IgD-negative memory B cell (primary cell): Measurements from ENCODE around the gene ANGPTL3. TPM values are rescaled to one million over a fixed set of nuclear protein-coding genes. Genes with fewer than 3 reads are reported as not detected.
"Not testable (repeated sequence)": the region's sequence is repeated elsewhere in the genome, so short reads cannot be mapped to it uniquely, and the experiment has no call there.

Experiments
- H3K27ac Mint-ChIP-seq, 3 donors: one replicate each; pipeline ENCODE4 v1.8.0; 2020 to 2022; ENCODE audit warnings: mild to moderate bottlenecking in 3 of 3, mixed read lengths in 3 of 3, moderate library complexity in 1 of 3
- H3K27me3 Mint-ChIP-seq: one replicate; pipeline ENCODE4 v1.8.0; 2021; ENCODE audit warnings: mixed read lengths
- H3K36me3 Mint-ChIP-seq: one replicate; pipeline ENCODE4 v1.8.0; 2020; ENCODE audit warnings: mild to moderate bottlenecking, mixed read lengths
- H3K4me1 Mint-ChIP-seq, 3 donors: one replicate each; pipeline ENCODE4 v1.8.0; 2020 to 2022; ENCODE audit warnings: mixed read lengths in 3 of 3, mild to moderate bottlenecking in 1 of 3
- H3K4me3 Mint-ChIP-seq, 4 donors: one replicate each; pipeline ENCODE4 v1.8.0; 2020 to 2022; ENCODE audit warnings: mild to moderate bottlenecking in 4 of 4, mixed read lengths in 4 of 4, moderate library complexity in 3 of 4
- H3K9me3 Mint-ChIP-seq, 3 donors: one replicate each; pipeline ENCODE4 v1.8.0; 2020 to 2021; ENCODE audit warnings: mixed read lengths in 3 of 3, mild to moderate bottlenecking in 1 of 3
- polyA plus RNA-seq: library from polyadenylated mRNA; unstranded; fragments of 300-500 nt; fragmentation: Illumina TruSeq; gene quantifications from one replicate; pipeline ENCODE4 v1.2.3, GENCODE V29; 2021

The ANGPTL3 gene
- polyA plus RNA-seq, 1 donor from 2014 or later, result not detected

DNA sequence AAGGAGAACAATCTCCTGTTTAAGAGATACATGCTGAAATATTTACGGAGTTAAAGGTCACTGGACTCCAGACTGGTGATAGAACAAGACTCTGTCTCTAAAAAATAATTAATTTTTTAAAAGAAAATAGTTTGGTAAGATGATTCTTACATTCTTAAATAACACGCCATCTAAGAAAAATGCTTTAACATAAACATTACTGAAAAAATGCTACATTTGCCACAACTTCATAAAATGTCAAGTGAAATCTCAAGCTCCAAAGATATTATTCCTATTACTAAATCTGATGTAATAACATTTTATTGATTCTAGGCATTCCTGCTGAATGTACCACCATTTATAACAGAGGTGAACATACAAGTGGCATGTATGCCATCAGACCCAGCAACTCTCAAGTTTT, 4.1 kb downstream of the ANGPTL3 start:
- Mint-ChIP-seq H3K36me3 (peaks cover 2% of the 10 kb centered on the region), H3K4me1 (no peaks in the 10 kb centered on the region), H3K27me3 (no peaks in the 10 kb centered on the region), H3K27ac (no peak overlapping the region), H3K4me3 (no peak overlapping the region), H3K9me3 (no peaks in the 10 kb centered on the region)

GRCh38 chr1:62608905-62609304, 11.6 kb downstream of the ANGPTL3 start:
- no peak overlapping the region for H3K27ac Mint-ChIP-seq
- peaks cover 2% of the 10 kb centered on the region for H3K36me3 Mint-ChIP-seq
- no peaks in the 10 kb centered on the region for H3K27me3 Mint-ChIP-seq
- peaks cover 0 to 2% (median 0%) of the 10 kb centered on the region in 3 donors for H3K9me3 Mint-ChIP-seq
- peaks cover 2 to 19% (median 9%) of the 10 kb centered on the region in 3 donors for H3K4me1 Mint-ChIP-seq
- no peak overlapping the region for H3K4me3 Mint-ChIP-seq

DNA sequence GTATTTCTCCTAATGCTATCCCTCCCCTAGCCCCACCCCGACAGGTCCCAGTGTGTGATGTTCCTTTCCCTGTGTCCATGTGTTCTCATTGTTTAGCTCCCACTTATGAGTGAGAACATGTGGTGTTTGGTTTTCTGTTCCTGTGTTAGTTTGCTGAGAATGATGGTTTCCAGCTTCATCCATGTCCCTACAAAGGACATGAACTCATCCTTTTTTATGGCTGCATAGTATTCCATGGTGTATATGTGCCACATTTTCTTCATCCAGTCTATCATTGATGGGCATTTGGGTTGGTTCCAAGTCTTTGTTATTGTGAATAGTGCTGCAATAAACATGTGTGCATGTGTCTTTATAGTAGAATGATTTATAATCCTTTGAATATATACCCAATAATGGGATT, 13.3 kb downstream of the ANGPTL3 start:
- H3K36me3 Mint-ChIP-seq, H3K9me3 Mint-ChIP-seq, H3K4me3 Mint-ChIP-seq, H3K27ac Mint-ChIP-seq, H3K27me3 Mint-ChIP-seq: not testable (repeated sequence)
- peaks cover 2 to 27% (median 13%) of the 10 kb centered on the region in 3 donors for H3K4me1 Mint-ChIP-seq

GRCh38 chr1:62612770-62613169, 15.4 kb downstream of the ANGPTL3 start:
- peaks cover 9% of the 10 kb centered on the region for H3K36me3 Mint-ChIP-seq
- H3K27me3 Mint-ChIP-seq, result no peaks in the 10 kb centered on the region
- H3K9me3 Mint-ChIP-seq, result peaks cover 0 to 2% (median 0%) of the 10 kb centered on the region in 3 donors
- peak overlapping the region in 2 of 4 donors; percentile 33 to 91 for H3K4me3 Mint-ChIP-seq
- peak overlapping the region in 1 of 3 donors; percentile 27 for H3K27ac Mint-ChIP-seq
- H3K4me1 Mint-ChIP-seq, result peaks cover 0 to 22% (median 13%) of the 10 kb centered on the region in 3 donors

DNA sequence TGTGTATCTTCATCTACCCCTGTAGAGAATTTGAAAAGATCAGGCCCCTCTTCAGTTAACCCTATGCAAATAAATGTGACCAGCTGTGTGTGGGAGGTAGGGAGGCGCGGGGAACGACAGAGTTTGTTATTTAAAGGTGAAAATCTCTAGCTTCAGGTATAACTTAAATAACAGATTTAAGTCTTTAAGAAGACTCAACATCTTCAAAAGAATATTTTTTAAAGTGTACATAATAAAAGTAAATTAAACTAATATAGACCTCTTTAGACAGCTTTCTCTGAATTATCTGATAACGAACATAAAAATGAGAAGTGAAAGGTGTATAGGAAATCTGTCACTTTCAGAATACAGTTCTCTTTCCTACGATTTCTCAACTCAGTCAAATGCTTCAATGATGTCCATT, 16.0 kb downstream of the ANGPTL3 start:
- Mint-ChIP-seq H3K36me3 (peaks cover 10% of the 10 kb centered on the region), H3K4me1 (peaks cover 0 to 22% (median 13%) of the 10 kb centered on the region in 3 donors), H3K27me3 (no peaks in the 10 kb centered on the region), H3K9me3 (peaks cover 0 to 2% (median 0%) of the 10 kb centered on the region in 3 donors), H3K27ac (peak overlapping the region in 1 of 3 donors; percentile 27), H3K4me3 (peak overlapping the region; percentile 33 to 91 (median 74))

DNA sequence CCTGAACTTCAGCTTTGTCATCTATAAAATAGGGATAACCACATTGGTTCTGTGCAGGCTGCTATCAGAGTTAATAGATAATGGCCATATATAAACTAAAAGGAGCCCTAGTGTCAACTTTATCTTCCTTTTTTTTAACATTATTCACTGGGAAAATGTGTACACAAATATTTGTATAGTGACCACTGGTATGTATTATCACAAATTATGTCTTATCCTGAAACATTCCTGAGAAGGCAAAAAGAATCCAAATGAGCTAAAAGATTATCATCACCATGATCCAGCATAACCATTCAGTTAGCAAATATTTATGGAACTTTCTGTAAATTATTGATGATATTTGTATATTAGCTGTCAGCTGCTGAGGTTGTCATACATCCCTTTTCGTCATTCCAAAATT, 16.6 kb downstream of the ANGPTL3 start:
- Mint-ChIP-seq H3K27ac (peak overlapping the region in 1 of 3 donors; percentile 27), H3K4me3 (peak overlapping the region in 1 of 4 donors; percentile 91), H3K36me3 (peaks cover 11% of the 10 kb centered on the region), H3K4me1 (peaks cover 0 to 22% (median 13%) of the 10 kb centered on the region in 3 donors), H3K27me3 (no peaks in the 10 kb centered on the region), H3K9me3 (peaks cover 0 to 2% (median 0%) of the 10 kb centered on the region in 3 donors)

DNA sequence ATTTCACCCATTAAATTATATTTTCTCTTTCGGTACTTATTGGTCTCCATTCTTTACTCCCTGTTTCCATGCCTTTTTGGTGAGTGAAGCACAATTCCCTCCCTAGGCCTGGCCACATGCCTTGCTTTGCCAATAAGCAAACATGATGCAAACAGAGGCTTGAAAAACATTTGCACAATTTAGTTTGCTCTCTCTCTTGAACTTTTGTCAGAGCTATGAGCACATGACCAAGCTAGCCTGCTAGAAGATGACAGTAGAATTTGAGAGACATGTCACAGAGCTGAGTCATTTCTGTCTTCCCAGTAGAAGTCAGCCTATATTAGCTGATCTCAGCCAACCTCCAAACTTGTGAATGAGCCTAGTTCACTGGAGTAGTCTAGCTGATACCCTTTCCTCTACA, 24.6 kb downstream of the ANGPTL3 start:
- Mint-ChIP-seq H3K27me3 (no peaks in the 10 kb centered on the region), H3K4me3 (no peak overlapping the region), H3K27ac (no peak overlapping the region), H3K4me1 (peaks cover 5 to 21% (median 11%) of the 10 kb centered on the region in 3 donors), H3K36me3 (peaks cover 8% of the 10 kb centered on the region), H3K9me3 (no peaks in the 10 kb centered on the region)

GRCh38 chr1:62625415-62625814, 28.1 kb downstream of the ANGPTL3 start:
- Mint-ChIP-seq H3K9me3 (no peaks in the 10 kb centered on the region), H3K36me3 (peaks cover 7% of the 10 kb centered on the region), H3K27me3 (no peaks in the 10 kb centered on the region), H3K27ac (no peak overlapping the region), H3K4me1 (peaks cover 5 to 21% (median 12%) of the 10 kb centered on the region in 3 donors), H3K4me3 (peak overlapping the region in 1 of 4 donors; percentile 75)

GRCh38 chr1:62628506-62628905, 31.2 kb downstream of the ANGPTL3 start:
- no peak overlapping the region for H3K4me3 Mint-ChIP-seq
- peaks cover 5 to 21% (median 12%) of the 10 kb centered on the region in 3 donors for H3K4me1 Mint-ChIP-seq
- H3K27me3 Mint-ChIP-seq, result no peaks in the 10 kb centered on the region
- H3K27ac Mint-ChIP-seq, result no peak overlapping the region
- peaks cover 13% of the 10 kb centered on the region for H3K36me3 Mint-ChIP-seq
- peaks cover 0 to 2% (median 0%) of the 10 kb centered on the region in 3 donors for H3K9me3 Mint-ChIP-seq

- no peak overlapping the region for H3K4me3 Mint-ChIP-seq
- H3K27me3 Mint-ChIP-seq, result no peaks in the 10 kb centered on the region
- H3K27ac Mint-ChIP-seq, result no peak overlapping the region
- H3K36me3 Mint-ChIP-seq, result peaks cover 7% of the 10 kb centered on the region
- H3K4me1 Mint-ChIP-seq, result no peaks in the 10 kb centered on the region
- peaks cover 0 to 4% (median 0%) of the 10 kb centered on the region in 3 donors for H3K9me3 Mint-ChIP-seq
Observed at GRCh38 chr1:62637392-62638105, 40.2 kb downstream of the ANGPTL3 start.

- Mint-ChIP-seq H3K4me3 (no peak overlapping the region), H3K27ac (no peak overlapping the region), H3K9me3 (peaks cover 0 to 4% (median 0%) of the 10 kb centered on the region in 3 donors), H3K36me3 (peaks cover 6% of the 10 kb centered on the region), H3K4me1 (no peaks in the 10 kb centered on the region), H3K27me3 (no peaks in the 10 kb centered on the region)
Observed at GRCh38 chr1:62643283-62643682, 46.0 kb downstream of the ANGPTL3 start.

DNA sequence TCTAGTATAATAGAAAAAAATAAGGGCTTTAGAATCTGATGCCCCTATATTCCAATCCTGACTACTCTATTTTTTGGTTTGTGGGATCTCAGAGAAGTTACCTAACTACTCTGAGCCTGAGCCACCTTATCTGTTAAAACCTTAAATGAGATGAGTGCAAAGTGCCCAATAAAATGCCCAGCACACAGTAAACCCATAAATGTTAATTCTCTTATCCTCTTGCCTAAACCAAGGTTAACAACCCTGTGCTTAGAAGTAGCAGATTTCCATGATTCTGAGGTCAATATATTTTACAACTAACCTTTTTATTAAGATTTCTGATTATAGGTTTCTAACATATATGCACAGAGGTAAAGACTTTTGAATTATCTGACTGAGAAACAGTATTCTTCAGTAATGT, 55.1 kb downstream of the ANGPTL3 start:
- H3K4me3 Mint-ChIP-seq, result no peak overlapping the region
- peaks cover 0 to 1% (median 0%) of the 10 kb centered on the region in 3 donors for H3K9me3 Mint-ChIP-seq
- H3K36me3 Mint-ChIP-seq, result peaks cover under 1% of the 10 kb centered on the region
- no peaks in the 10 kb centered on the region for H3K4me1 Mint-ChIP-seq
- H3K27ac Mint-ChIP-seq, result no peak overlapping the region
- H3K27me3 Mint-ChIP-seq, result no peaks in the 10 kb centered on the region

GRCh38 chr1:62654744-62655143, 57.4 kb downstream of the ANGPTL3 start:
- Mint-ChIP-seq H3K4me3 (no peak overlapping the region), H3K36me3 (peaks cover 4% of the 10 kb centered on the region), H3K27me3 (no peaks in the 10 kb centered on the region), H3K9me3 (peaks cover 0 to 1% (median 0%) of the 10 kb centered on the region in 3 donors), H3K4me1 (no peaks in the 10 kb centered on the region), H3K27ac (no peak overlapping the region)
